Parathyroid adenoma (tissue), 2 donors: ENCODE measurements around the gene FLT1.

ENCODE experiments used
- H2AFZ ChIP-seq: fragments of 300-600 bp; sonication (generic); one replicate; pipeline ENCODE4 v1.7.0; 2017; ENCODE audit warnings: antibody characterized with exemption, mild to moderate bottlenecking
- H3K27ac ChIP-seq: fragments of 300-600 bp; sonication (generic); one replicate; pipeline ENCODE4 v1.7.0; 2017
- H3K27me3 ChIP-seq: fragments of 300-600 bp; sonication (generic); one replicate; pipeline ENCODE4 v1.7.0; 2017; ENCODE audit warnings: low read length; ENCODE audit not compliant: control insufficient read depth, insufficient read depth
- H3K36me3 ChIP-seq: fragments of 300-600 bp; sonication (generic); one replicate; pipeline ENCODE4 v1.7.0; 2017; ENCODE audit warnings: low read length; ENCODE audit not compliant: control insufficient read depth, insufficient read depth
- H3K4me1 ChIP-seq: fragments of 300-600 bp; sonication (generic); one replicate; pipeline ENCODE4 v1.7.0; 2017; ENCODE audit warnings: control low read depth
- H3K4me2 ChIP-seq: fragments of 300-600 bp; sonication (generic); one replicate; pipeline ENCODE4 v1.7.0; 2017; ENCODE audit warnings: low read length
- H3K4me3 ChIP-seq: fragments of 300-600 bp; sonication (generic); one replicate; pipeline ENCODE4 v1.7.0; 2017; ENCODE audit warnings: low read depth, low read length
- H3K79me2 ChIP-seq: fragments of 300-600 bp; sonication (generic); one replicate; pipeline ENCODE4 v1.7.0; 2017; ENCODE audit warnings: control low read depth
- H3K9ac ChIP-seq: fragments of 300-600 bp; sonication (generic); one replicate; pipeline ENCODE4 v1.7.0; 2017; ENCODE audit warnings: mild to moderate bottlenecking
- H3K9me3 ChIP-seq: fragments of 300-600 bp; sonication (generic); one replicate; pipeline ENCODE4 v1.7.0; 2017; ENCODE audit warnings: low read length; ENCODE audit not compliant: control insufficient read depth
- TF ChIP-seq, protein P1 (sequence below): fragments of 300-600 bp; sonication (generic); IDR thresholded peaks from one replicate; pipeline ENCODE4 v1.7.0; 2017; ENCODE audit warnings: antibody characterized with exemption, mild to moderate bottlenecking
- donor health status: primary hyperparathyroidism.

The FLT1 gene

DNA sequence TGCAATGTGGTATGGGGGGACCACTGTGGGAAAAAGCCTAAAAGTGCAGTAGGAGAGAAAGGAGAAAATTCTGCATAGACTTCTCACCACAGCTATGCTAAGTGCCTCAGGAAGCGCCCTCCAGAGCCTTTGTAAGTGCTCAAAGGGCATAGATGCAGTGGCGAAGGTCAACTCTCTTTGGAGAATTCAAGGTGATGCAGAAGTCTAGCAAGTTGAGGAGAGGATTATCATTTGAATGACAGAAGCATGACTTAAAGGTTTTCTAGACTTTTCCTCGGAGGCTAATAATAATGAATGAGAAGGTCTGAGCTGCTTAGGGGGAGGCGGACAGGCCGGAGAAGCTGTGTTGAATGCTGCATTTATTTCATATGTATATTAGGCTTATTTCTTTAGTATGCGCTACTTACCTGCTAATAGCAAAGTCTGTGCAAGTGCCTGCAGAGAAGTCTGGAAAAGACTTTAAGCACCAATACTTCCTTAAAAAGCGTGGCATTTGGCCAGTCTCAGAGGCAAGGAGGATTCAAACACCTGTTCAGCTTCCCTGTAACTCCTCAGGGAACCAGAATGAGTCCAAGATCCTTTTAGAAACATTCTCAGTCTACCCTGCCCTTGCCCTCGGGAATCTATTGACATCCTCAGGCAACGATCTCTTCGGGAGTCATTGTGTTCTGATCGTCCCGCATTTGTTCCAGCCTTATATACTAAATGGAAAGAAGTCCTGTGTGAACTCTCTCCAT lies 56.2 kb downstream of the FLT1 start:
- Histone ChIP-seq H3K4me1 (no peaks in the 10 kb centered on the region), H2AFZ (no peak overlapping the region), H3K4me3 (no peak overlapping the region), H3K79me2 (no peaks in the 10 kb centered on the region), H3K9ac (no peak overlapping the region), H3K9me3 (no peaks in the 10 kb centered on the region), H3K27ac (no peak overlapping the region), H3K36me3 (no peaks in the 10 kb centered on the region), H3K27me3 (no peaks in the 10 kb centered on the region), H3K4me2 (no peak overlapping the region)
- TF ChIP-seq, protein P1, sequence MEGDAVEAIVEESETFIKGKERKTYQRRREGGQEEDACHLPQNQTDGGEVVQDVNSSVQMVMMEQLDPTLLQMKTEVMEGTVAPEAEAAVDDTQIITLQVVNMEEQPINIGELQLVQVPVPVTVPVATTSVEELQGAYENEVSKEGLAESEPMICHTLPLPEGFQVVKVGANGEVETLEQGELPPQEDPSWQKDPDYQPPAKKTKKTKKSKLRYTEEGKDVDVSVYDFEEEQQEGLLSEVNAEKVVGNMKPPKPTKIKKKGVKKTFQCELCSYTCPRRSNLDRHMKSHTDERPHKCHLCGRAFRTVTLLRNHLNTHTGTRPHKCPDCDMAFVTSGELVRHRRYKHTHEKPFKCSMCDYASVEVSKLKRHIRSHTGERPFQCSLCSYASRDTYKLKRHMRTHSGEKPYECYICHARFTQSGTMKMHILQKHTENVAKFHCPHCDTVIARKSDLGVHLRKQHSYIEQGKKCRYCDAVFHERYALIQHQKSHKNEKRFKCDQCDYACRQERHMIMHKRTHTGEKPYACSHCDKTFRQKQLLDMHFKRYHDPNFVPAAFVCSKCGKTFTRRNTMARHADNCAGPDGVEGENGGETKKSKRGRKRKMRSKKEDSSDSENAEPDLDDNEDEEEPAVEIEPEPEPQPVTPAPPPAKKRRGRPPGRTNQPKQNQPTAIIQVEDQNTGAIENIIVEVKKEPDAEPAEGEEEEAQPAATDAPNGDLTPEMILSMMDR, result no peak

DNA sequence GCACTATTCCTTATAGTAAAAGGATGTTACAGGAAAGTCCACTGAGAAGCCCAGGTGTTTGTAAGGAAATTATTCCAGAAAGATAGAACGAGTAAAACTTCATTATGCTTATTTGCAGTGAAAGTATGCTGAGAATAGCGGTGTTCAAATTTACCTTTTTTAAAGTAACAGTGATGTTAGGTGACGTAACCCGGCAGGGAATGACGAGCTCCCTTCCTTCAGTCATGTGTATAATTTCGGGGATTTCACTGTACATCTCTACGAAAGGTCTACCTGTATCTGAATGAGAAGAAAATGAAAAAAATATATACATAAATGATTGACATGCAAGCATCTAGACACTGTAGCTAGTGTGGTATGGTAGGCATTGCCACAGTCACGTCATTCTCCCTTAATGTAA lies 56.9 kb downstream of the FLT1 start:
- H3K36me3 ChIP-seq, result no peaks in the 10 kb centered on the region
- TF ChIP-seq, protein P1, result no peak
- no peak overlapping the region for H2AFZ ChIP-seq
- H3K4me3 ChIP-seq, result no peak overlapping the region
- no peaks in the 10 kb centered on the region for H3K79me2 ChIP-seq
- H3K27me3 ChIP-seq, result no peaks in the 10 kb centered on the region
- H3K9ac ChIP-seq, result no peak overlapping the region
- H3K4me1 ChIP-seq, result no peaks in the 10 kb centered on the region
- H3K4me2 ChIP-seq, result no peak overlapping the region
- H3K9me3 ChIP-seq, result no peaks in the 10 kb centered on the region
- H3K27ac ChIP-seq, result no peak overlapping the region

DNA sequence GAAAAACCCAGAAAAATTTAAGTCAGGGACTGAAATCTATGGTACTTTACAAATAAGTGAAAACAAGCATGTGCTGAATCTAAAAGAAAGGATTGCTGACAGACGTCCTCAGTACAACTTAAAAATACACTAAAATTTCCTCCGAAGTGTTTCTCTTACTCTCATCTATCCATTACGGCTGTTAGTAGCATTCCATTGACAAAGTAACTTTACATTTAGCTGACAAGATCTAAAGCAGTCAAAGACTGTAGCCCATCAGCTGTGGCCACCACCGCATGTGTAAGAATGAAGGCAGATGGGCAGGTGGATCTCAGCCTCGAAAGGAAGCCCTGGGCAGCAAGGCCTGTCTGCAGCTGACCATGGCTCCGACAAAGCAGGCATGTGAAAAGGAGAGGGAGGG lies 59.0 kb downstream of the FLT1 start:
- Histone ChIP-seq H3K4me2 (no peak overlapping the region), H3K27ac (no peak overlapping the region), H2AFZ (no peak overlapping the region), H3K9me3 (no peaks in the 10 kb centered on the region), H3K4me1 (no peaks in the 10 kb centered on the region), H3K27me3 (no peaks in the 10 kb centered on the region), H3K36me3 (no peaks in the 10 kb centered on the region), H3K4me3 (no peak overlapping the region), H3K9ac (no peak overlapping the region), H3K79me2 (no peaks in the 10 kb centered on the region)
- TF ChIP-seq, protein P1, result no peak

DNA sequence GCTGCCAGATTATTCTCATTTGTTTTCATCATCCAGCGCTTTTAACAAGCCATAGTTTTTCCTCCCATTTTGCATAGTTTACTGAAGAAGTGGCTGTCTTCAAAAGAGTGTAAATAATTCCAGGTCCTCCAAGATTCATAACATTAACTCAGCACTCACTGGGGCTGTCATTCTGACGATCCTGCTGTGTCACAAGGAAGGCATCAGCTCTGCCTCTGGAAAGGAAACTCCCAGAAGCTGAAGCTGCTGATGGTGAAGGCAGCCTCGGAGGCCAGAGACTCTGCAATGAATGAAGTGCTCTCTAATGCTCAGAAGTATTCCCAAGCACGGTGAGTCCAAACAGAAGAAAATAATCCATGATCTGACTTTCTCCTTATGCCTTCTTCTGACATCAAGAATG lies 60.0 kb downstream of the FLT1 start:
- Histone ChIP-seq H3K36me3 (no peaks in the 10 kb centered on the region), H2AFZ (no peak overlapping the region), H3K79me2 (no peaks in the 10 kb centered on the region), H3K4me2 (no peak overlapping the region), H3K27me3 (no peaks in the 10 kb centered on the region), H3K4me1 (no peaks in the 10 kb centered on the region), H3K9ac (no peak overlapping the region), H3K9me3 (no peaks in the 10 kb centered on the region), H3K4me3 (no peak overlapping the region), H3K27ac (no peak overlapping the region)
- TF ChIP-seq, protein P1, result no peak
